HG03108 (cell line): ENCODE measurements around the gene GPD1L.
A peak's percentile ranks its signal among the peaks of the same experiment; 100 is the strongest.
"Not testable (repeated sequence)": the region's sequence is repeated elsewhere in the genome, so short reads cannot be mapped to it uniquely, and the experiment has no call there.

Experiments
- ATAC-seq: cut with Tn5 transposase; IDR thresholded peaks from one replicate; pipeline ENCODE4 v1.9.1; 2021; ENCODE audit warnings: moderate library complexity; ENCODE audit not compliant: unreplicated experiment

GPD1L gene

DNA sequence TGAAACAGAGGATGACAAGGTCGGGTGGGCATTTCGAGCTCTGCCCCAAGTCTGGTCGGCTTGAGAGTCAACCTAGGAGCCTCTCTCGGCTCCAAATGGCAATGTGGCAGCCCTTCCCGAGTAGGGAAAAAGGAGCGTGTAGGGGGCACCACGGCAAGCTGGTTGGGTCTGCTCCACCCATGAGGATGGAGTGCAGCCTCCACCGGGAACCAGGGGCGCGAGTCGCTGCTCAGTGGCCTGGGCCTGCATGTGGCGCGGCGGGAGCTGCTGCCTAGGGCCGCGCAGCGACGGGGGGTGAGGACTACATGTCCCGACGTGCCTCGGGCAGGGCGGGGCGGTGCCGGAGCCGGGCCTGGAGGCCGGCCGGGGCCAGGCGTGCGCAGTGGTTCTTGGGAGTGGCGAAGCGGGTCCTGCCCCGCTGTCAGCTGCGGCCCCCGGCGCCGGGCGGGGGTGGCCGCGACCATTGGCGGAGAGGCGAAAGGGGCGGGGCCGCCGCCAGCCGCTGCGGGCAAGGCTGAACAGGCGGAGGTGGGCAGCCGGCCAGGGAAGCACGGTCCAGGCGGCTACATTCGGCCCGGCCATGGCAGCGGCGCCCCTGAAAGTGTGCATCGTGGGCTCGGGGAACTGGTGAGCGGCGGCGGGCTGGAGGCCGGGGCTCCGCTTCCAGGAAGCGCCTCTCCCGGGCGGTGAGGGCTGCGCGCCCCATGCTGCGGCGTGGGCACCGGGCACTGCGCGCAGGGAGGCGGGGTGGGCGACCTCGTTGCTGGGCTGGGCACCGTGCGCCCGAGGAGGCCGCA lies at the start of gene GPD1L:
Gene GPD1L (plus strand): TSS at position 489 of the 797 bp plus-strand sequence. CDS start 92 bp downstream, at position 581.
- peak; percentile 100 for ATAC-seq

DNA sequence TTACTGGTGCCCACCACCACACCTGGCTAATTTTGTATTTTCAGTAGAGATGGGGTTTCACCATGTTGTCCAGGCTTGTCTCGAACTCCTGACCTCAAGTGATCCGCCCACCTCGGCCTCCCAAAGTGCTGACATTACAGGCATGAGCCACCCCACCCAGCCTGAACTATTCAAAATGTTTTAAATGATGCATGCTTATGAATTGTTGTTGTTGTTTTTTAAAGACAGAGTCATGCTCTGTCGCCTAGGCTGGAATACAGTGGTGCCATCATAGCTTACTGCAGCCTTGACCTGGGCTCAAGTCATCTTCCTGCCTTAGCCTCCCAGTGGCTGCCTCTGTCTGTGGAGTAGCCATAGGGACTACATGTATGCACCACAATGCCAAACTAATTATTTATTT lies 48.0 kb upstream of the GPD1L start:
- not testable (repeated sequence) for ATAC-seq

DNA sequence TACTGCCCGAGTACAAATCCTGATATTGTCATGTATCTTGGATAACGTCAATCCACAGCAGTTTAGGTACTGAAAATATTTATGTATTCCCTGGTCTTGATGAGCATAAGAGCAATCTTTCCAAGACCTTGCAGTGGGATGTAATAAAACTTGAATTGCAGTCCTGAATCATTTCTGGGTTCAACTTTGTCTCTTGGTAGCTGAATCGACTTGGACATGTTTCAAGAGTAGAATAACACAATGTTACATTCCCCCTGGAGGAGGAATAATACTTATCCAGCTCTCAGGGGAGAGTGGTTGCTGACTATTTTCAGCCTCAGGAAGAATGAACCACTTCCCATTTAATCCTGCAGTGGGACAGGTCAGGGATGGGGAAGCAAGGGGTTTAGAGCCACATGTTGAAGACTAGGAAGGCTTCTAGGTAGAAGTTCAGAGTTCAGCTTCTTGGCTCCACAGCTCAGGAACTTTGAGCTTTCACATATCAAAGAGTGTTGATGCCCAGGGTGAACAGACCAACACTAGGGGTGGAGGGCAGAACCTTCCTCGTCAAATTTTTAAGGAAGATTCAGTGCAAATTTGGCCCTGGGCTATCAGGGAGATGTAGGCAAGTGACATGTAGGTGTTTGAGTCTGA lies 43.4 kb upstream of the GPD1L start:
- no peak for ATAC-seq

DNA sequence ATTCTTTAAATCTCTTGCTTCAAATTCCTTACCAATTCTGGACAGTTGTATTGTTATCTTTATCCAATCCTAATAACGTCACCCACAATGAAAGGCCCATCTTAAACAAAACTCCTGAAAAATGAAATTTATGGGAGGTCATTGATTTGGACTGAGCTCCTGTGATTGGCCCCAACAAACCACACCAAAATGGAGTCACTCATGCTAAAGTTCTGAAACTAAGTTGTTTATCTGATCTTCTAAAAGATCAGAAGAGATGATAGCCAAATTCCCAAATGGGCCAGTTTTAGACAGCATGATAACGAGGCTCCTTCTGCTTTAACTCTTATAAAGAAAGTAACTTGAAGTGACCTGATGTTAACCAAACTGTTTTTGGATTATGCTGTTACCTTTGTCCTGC lies 39.7 kb upstream of the GPD1L start:
- ATAC-seq = no peak

GRCh38 chr3:32074194-32074593 lies 32.2 kb upstream of the GPD1L start:
- ATAC-seq = not testable (repeated sequence)

GRCh38 chr3:32076566-32076965 lies 29.9 kb upstream of the GPD1L start:
- ATAC-seq = no peak

GRCh38 chr3:32077260-32078084 lies 28.9 kb upstream of the GPD1L start:
- ATAC-seq = no peak

- ATAC-seq = no peak
Measured at GRCh38 chr3:32078085-32078634, 28.3 kb upstream of the GPD1L start.

- ATAC-seq = no peak
Measured at GRCh38 chr3:32078864-32079263, 27.6 kb upstream of the GPD1L start.

DNA sequence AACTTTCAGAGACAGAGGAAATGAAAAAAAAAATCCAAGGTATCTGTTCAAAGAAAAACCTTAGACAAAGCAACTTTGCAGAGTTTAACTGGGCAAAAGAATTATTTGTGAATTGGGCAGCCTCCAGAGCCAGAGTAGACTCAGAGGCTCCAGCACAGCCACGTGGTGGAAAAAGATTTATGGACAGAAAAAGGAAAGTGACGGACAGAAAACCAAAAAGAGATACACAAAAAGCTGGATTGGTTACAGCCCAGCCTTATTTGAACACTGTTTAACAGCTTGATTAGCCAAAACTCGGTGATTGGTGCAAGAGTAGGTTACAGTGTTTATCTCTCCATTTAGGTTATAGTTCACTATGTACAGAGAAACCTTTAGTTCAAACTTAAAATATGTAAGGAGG lies 23.7 kb upstream of the GPD1L start:
- no peak for ATAC-seq

DNA sequence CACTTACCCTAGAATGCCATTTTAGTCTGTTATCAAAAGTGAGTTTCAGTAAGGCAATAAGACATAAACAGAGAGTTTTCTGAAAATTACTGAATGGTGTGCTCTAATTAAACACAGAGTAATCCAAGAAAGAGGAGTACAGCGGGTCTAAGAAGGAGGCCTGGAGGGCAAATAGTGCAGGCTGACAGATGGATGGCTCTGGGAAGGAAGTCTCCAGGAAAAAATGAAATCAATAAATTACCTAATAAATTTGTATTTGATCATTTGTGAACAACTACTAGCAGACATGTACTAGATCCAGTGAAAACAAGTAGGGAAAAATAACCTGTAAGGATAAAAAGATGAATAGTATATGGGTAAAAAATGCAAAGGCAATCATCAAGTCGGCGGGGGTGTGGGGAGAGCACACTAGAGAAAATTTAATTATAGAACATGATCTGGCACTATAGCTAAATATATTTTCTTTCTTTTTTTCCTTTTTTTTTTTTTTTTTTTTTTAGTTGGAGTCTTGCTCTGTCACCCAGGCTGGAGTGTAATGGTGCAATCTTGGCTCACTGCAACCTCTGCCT lies 22.6 kb upstream of the GPD1L start:
- no peak for ATAC-seq

DNA sequence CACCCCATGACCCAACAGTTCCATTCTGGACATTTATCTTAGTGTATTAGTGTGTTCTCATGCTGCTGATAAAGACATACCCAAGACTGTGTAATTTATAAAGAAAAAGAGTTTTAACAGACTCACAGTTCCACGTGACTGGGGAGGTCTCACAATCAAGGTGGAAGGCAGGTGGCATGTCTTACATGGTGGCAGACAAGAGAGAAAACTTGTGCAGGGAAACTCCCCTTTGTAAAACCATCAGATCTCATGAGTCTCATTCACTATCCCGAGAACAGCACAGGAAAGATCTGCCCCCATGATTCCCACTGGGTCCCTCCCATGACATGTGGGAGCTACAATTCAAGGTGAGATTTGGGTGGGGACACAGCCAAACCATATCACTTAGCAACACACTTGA lies 21.6 kb upstream of the GPD1L start:
- ATAC-seq = no peak

DNA sequence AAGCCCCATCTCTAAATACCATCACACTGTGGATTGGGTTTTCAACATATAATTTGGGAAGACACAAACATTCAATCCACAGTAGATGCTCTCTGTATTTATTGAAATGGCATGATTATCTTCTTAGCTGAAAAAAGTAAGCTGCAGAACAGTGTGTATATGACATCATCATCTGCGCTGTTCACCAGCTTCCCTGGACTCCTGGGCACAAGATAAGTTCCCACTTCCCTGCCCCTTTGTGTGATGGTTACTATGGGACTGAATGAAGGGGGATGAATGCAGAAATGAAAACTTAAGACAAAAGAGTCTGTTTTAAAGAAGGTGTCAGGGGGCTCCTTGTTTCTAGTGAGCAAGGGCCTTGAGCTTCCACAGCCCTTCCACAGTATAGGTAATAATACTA lies 20.0 kb upstream of the GPD1L start:
- ATAC-seq = no peak

- ATAC-seq = no peak
Measured at GRCh38 chr3:32089476-32089875, 16.9 kb upstream of the GPD1L start.

- no peak for ATAC-seq
Measured at GRCh38 chr3:32093204-32093603, 13.2 kb upstream of the GPD1L start.

- ATAC-seq = no peak
Measured at GRCh38 chr3:32095431-32095830, 11.0 kb upstream of the GPD1L start.

DNA sequence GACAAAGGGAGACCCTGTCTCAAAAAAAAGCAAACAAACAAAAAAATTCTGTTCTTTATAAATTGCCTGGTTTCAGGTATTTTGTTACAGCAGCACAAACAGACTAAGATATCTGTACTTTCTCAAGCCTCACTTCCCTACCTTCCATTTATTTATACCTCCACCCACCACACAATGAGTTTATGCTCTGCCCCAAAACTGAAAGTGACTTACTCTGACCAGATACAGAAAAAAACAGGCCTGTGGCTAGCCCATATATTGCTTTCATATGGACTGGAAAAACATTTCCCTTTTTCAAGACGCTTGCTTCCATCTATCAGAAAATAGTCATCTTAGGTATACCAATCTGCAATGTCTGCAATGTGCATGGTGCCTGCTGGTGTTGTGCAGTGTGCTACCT lies 8.7 kb upstream of the GPD1L start:
- ATAC-seq = no peak

DNA sequence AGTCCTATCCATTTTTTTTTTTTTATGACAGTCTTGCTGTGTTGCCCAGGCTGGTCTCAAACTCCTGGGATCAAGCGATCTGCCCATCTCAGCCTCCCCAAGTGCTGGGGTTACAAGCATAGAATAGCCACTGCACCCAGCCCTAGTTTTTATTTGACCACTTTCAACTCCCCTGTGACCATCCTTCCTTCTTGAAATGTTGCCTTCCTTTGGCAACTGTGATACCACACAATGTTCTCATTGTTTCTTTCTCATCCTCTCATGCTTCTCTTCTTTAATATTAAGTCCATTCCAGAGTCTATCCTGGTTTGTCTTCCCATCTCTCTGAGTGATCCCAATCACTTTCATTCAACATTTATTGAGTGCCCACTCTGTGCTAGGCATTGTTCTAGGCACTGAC lies 7.9 kb upstream of the GPD1L start:
- ATAC-seq = no peak

- ATAC-seq = no peak
Measured at GRCh38 chr3:32100465-32100864, 6.0 kb upstream of the GPD1L start.

DNA sequence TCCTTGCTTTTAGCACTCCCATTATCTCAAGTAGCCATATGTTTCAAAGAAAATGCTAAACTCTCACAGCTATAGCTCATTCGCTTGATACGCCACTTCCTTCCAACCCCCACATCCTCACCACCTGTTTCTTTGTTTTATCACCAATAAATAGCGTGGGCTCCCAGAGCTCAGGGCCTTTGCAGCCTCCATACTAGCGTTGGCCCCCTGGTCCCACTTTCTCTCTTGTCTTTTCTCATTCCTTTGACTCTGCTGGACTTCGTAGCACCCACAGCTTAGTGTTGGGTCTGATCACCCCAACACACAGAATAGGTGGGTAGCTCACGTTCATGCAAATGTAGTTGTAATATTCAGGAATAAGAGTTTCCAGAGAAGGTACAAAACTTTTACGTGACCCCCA lies 4.1 kb upstream of the GPD1L start:
- ATAC-seq = no peak

DNA sequence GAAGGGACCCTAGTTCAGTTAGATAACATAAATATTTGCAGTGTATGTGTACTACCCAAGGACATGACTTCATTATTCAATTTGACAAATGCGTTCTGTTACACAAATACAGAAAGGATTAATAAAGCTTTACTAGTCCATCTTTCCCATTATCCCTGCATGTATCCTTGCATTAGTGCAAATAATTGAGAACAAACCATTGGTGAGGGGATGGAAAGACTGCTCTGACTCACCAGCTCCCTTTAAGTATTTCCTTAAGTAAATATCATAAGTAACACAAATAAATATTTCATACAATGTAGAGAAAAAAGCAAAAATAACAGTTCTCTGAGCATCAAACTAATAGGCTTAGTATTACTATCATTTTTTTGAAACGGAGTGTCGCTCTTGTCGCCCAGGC lies 1.9 kb upstream of the GPD1L start:
- ATAC-seq = no peak
